ENCODE data around the gene CTTNBP2. TPM values are rescaled to one million over a fixed set of nuclear protein-coding genes. Genes with fewer than 3 reads are reported as not detected.

CTTNBP2 gene
- total RNA-seq, 1 experiment from 2014 or later, result 17.6 TPM

DNA sequence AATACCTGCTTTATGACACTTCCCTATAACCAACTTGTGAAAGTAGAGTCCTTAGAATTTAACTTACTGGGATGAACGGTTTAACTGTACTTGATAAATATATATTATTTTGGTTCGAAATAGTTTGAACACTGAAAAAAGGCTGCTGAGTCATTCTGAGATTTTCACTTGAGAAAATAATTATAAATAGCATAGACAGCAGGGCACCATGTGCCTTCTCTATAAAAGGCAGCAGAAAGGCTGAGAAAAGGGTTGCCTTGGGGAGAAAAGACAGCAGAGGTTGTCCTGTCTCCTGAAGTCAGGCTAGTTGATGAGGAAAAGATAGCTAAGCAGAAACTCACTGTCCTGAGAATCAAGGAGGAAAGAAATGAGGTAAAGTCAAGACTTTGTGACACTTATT, 92.4 kb downstream of the CTTNBP2 start:
- Mint-ChIP-seq H3K4me1 (no peaks in the 10 kb centered on the region), H3K27ac (peak overlapping the region in 2 of 3 experiments; percentile 65 to 69; a peak in 2 of 7 replicates), H3K9me3 (no peaks in the 10 kb centered on the region), H3K27me3 (ENCODE audit: low read depth) (no peaks in the 10 kb centered on the region), H3K36me3 (ENCODE audit: insufficient read depth in 1 of 3, low read depth in 3 of 3) (peaks cover 0 to 29% (median 14%) of the 10 kb centered on the region in 3 experiments; a peak in 6 of 7 replicates), H3K4me3 (no peak overlapping the region)
- Histone ChIP-seq H3K79me2 (ENCODE audit: insufficient read depth, low read length) (no peaks in the 10 kb centered on the region), H2AK5ac (ENCODE audit: insufficient read length, low read length) (no peak overlapping the region), H2BK15ac (ENCODE audit: low read depth, low read length) (no peak overlapping the region), H3K4me2 (ENCODE audit: insufficient read depth, insufficient read length, low read length) (no peak overlapping the region), H2BK20ac (ENCODE audit: low read depth, low read length, poor library complexity, severe bottlenecking) (no peak overlapping the region), H3K4me1 (ENCODE audit: insufficient read depth, low read length) (no peaks in the 10 kb centered on the region), H2BK120ac (ENCODE audit: low read depth, low read length, poor library complexity, severe bottlenecking) (no peak overlapping the region), H3K18ac (ENCODE audit: insufficient read length, low read depth, low read length) (no peak overlapping the region), H3T11ph (ENCODE audit: low read length) (no peak overlapping the region), H3K23me2 (ENCODE audit: insufficient read length, low read depth, low read length, poor library complexity, severe bottlenecking) (no peaks in the 10 kb centered on the region), H4K91ac (ENCODE audit: insufficient read length, low read depth, low read length) (no peak overlapping the region), H4K5ac (ENCODE audit: insufficient read length, low read depth, low read length) (no peak overlapping the region), H3K27me3 (ENCODE audit: insufficient read depth, low read length) (no peaks in the 10 kb centered on the region), H3K23ac (ENCODE audit: insufficient read length, low read depth, low read length) (no peak overlapping the region), H3K9ac (ENCODE audit: extremely low read depth, insufficient read length, low read length) (no peak overlapping the region), H2BK5ac (ENCODE audit: insufficient read length, low read length) (no peak overlapping the region), H3K9me3 (ENCODE audit: control insufficient read depth, low read depth, low read length) (no peaks in the 10 kb centered on the region), H3K14ac (ENCODE audit: insufficient read depth, low read length) (no peak overlapping the region), H4K20me1 (ENCODE audit: control insufficient read depth, insufficient read depth, insufficient read length) (no peaks in the 10 kb centered on the region), H3K56ac (ENCODE audit: insufficient read length, low read depth, low read length) (no peak overlapping the region), H2BK12ac (ENCODE audit: insufficient read length, low read depth, low read length) (no peak overlapping the region), H3K79me1 (ENCODE audit: insufficient read depth, low read depth, low read length, poor library complexity, severe bottlenecking) (no peaks in the 10 kb centered on the region), H4K8ac (replicated peaks; ENCODE audit: insufficient read length, low read depth, low read length) (no peak overlapping the region), H3K4ac (ENCODE audit: low read depth, low read length) (no peak overlapping the region), H3K27ac (ENCODE audit: insufficient read length, low read depth, low read length) (no peak overlapping the region), H2AFZ (ENCODE audit: low read length) (no peak overlapping the region)
- DNase-seq, result no peak
- no peak for TF ChIP-seq CTCF (conservative IDR thresholded peaks at IDR 0.05)
- WGBS (ENCODE audit: extremely low coverage, insufficient read length, low lambda C conversion rate), result no CpG with 5 or more reads among the region's 2 CpGs
